ENCODE measurements around the gene LRP1B. TPM values are rescaled to one million over a fixed set of nuclear protein-coding genes. Genes with fewer than 3 reads are reported as not detected.

Gene LRP1B
- total and polyA plus RNA-seq, 2 of the 8 experiments (the other 6 are each of a cell fraction or from before 2014, with no cell fraction given): 0.03 TPM; not detected in 1

DNA sequence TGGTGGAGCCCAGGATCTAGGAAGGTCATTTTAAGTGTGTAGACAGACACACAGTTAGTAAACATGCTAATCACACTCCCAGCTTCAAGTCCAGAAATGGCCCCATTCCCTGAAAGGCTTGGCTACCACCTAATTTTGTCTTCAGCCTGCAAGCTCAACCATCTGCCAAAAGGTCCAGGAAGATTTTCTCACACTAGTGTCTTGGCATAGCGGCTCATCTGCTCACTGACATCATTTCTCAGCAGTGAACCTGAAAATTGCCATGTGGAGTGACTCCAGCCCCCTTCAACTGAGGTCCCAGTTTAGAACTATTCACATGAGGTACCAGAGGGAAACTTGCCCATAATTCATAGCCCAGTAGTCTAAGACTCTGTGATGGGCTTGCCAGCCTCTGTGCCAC is 748.9 kb downstream of the LRP1B start:
- Histone ChIP-seq H3K79me2 (ENCODE audit: control insufficient read depth in 1 of 2, insufficient read depth in 2 of 2, low read length in 2 of 2) (no peaks in the 10 kb centered on the region), H3K23me2 (ENCODE audit: low read depth, low read length) (no peaks in the 10 kb centered on the region), H2BK20ac (ENCODE audit: low read length) (no peak overlapping the region), H3K23ac (ENCODE audit: insufficient read length) (no peak overlapping the region), H3K4me1 (replicated peaks in 1 of 4; ENCODE audit: control insufficient read depth in 3 of 4, insufficient read depth in 4 of 4, low read length in 3 of 4) (no peaks in the 10 kb centered on the region), H3K27ac (ENCODE audit: low read depth, low read length) (no peak overlapping the region), H4K20me1 (replicated peaks in 1 of 2; ENCODE audit: control insufficient read depth in 1 of 2, insufficient read depth in 2 of 2, low read length in 2 of 2) (no peaks in the 10 kb centered on the region), H3K18ac (ENCODE audit: extremely low read depth, low read length) (no peak overlapping the region), H2BK12ac (ENCODE audit: low read depth, low read length) (no peak overlapping the region), H3K4ac (replicated peaks; ENCODE audit: insufficient read length, low read depth, low read length) (no peak overlapping the region), H3K4me2 (ENCODE audit: insufficient read depth in 1 of 2, low read depth in 2 of 2, low read length in 2 of 2) (no peak overlapping the region), H4K8ac (ENCODE audit: extremely low read depth, insufficient read depth, low read length) (no peak overlapping the region), H3K79me1 (ENCODE audit: low read depth, low read length) (no peaks in the 10 kb centered on the region), H3K14ac (ENCODE audit: insufficient read length) (no peak overlapping the region), H3K56ac (replicated peaks; ENCODE audit: insufficient read length, low read depth, low read length) (no peak overlapping the region), H2BK5ac (ENCODE audit: low read depth, low read length) (no peak overlapping the region), H3K4me3 (ENCODE audit: extremely low read depth in 1 of 4, insufficient read depth in 2 of 4, low read depth in 3 of 4, low read length in 4 of 4) (no peak overlapping the region), H2AFZ (ENCODE audit: low read length) (peak overlapping the region; percentile 64; the same call in 1 of the 2 replicates), H3K9ac (replicated peaks in 1 of 4; ENCODE audit: extremely low read depth in 1 of 4, low read depth in 3 of 4, low read length in 3 of 4) (no peak overlapping the region), H3K9me3 (ENCODE audit: insufficient read depth in 2 of 2, low read depth in 1 of 2, low read length in 1 of 2) (0 out of 4 replicates have a peak, but pooled peaks cover 0 to 2% of the 10 kb centered on the region in 2 experiments), H2BK15ac (ENCODE audit: low read length) (no peak overlapping the region), H4K5ac (ENCODE audit: insufficient read length, low read depth, low read length) (no peak overlapping the region), H2AK5ac (ENCODE audit: low read depth, low read length) (no peak overlapping the region), H2BK120ac (replicated peaks; ENCODE audit: low read depth, low read length) (no peak overlapping the region), H3K27me3 (replicated peaks in 1 of 4; ENCODE audit: control insufficient read depth in 3 of 4, extremely low read depth in 1 of 4, insufficient read depth in 3 of 4, low read length in 3 of 4) (no peaks in the 10 kb centered on the region), H4K91ac (replicated peaks; ENCODE audit: insufficient read length, low read length) (no peak overlapping the region), H3K36me3 (ENCODE audit: control insufficient read depth in 2 of 4, insufficient read depth in 4 of 4, low read length in 3 of 4) (no peaks in the 10 kb centered on the region)
- TF ChIP-seq GTF2F1 (IDR thresholded peaks at IDR 0.05; ENCODE audit: borderline replicate concordance, low read depth, low read length) (no peak), MAFK (IDR thresholded peaks at IDR 0.05; ENCODE audit: low read depth, low read length) (no peak), YY1 (IDR thresholded peaks at IDR 0.05; ENCODE audit: low read depth, low read length) (no peak), ZNF274 (IDR thresholded peaks at IDR 0.05; ENCODE audit: borderline replicate concordance, extremely low read depth, low read length) (no peak)
- POLR2A ChIA-PET (ENCODE audit: partially characterized antibody): no interaction called here
- DNase-seq (ENCODE audit: low read depth in 1 of 2, low spot score in 2 of 2): no peak
- WGBS, 2 experiments (ENCODE audit: extremely low coverage in 1 of 2, insufficient coverage in 1 of 2, insufficient read length in 1 of 2, insufficient replicate concordance in 2 of 2, low coverage in 1 of 2, low lambda C conversion rate in 2 of 2, missing lambda C conversion rate in 1 of 2): 89% methylated on average over 1 of the region's 1 CpG; no CpG with 5 or more reads in 1 of the 2 experiments
- CTCF ChIA-PET (ENCODE audit: partially characterized antibody): interaction anchor here (0.6 kb wide), 1 partner anchor 637 kb away, joined by 3 read pairs; no protein-coding TSS in a partner anchor
- no peak for FAIRE-seq

Measured in H1 (cell line).